ENCODE data around the gene HFE. TPM values are rescaled to one million over a fixed set of nuclear protein-coding genes. Genes with fewer than 3 reads are reported as not detected.
A peak's percentile ranks its signal among the peaks of the same experiment; 100 is the strongest.

Gene HFE
- total RNA-seq, 1 experiment from 2014 or later, result 7.8 TPM

GRCh38 chr6:26129656-26130055, 42.4 kb downstream of the HFE start:
- Histone ChIP-seq H3K9me3 (ENCODE audit: low read depth, low read length, poor library complexity, severe bottlenecking) (no peaks in the 10 kb centered on the region), H3K4me3 (ENCODE audit: low read depth, low read length, poor library complexity, severe bottlenecking) (no peak overlapping the region), H3K27me3 (replicated peaks; ENCODE audit: insufficient read depth, low read depth, low read length, poor library complexity) (no peaks in the 10 kb centered on the region), H3K36me3 (ENCODE audit: insufficient read depth, low read length, poor library complexity, severe bottlenecking) (peaks cover 11% of the 10 kb centered on the region), H3K4me1 (ENCODE audit: insufficient read depth, low read length, poor library complexity, severe bottlenecking) (peaks cover 36% of the 10 kb centered on the region), H3K27ac (ENCODE audit: low read depth, low read length, poor library complexity, severe bottlenecking) (peak overlapping the region; percentile 49)
- CTCF ChIA-PET, result no interaction called here
- POLR2A ChIA-PET (ENCODE audit: low non-redundant PET), result no interaction called here
- TF ChIP-seq EZH2 (IDR thresholded peaks at IDR 0.05; ENCODE audit: borderline replicate concordance, low read depth, low read length, poor library complexity, severe bottlenecking), result no peak
- TF ChIP-seq CTCF (conservative IDR thresholded peaks at IDR 0.05; ENCODE audit: low read depth, low read length), result no peak
- DNase-seq (ENCODE audit: low spot score), result no peak
- no TSS peak for BruUV-seq (replicated peaks)
- intact Hi-C loops (cut with micrococcal nuclease; ENCODE audit: unreplicated experiment), result no loop called here

- Histone ChIP-seq H3K27ac (ENCODE audit: low read depth, low read length, poor library complexity, severe bottlenecking) (peak overlapping the region; percentile 91), H3K27me3 (replicated peaks; ENCODE audit: insufficient read depth, low read depth, low read length, poor library complexity) (no peaks in the 10 kb centered on the region), H3K4me1 (ENCODE audit: insufficient read depth, low read length, poor library complexity, severe bottlenecking) (peaks cover 46% of the 10 kb centered on the region), H3K36me3 (ENCODE audit: insufficient read depth, low read length, poor library complexity, severe bottlenecking) (peaks cover 11% of the 10 kb centered on the region), H3K9me3 (ENCODE audit: low read depth, low read length, poor library complexity, severe bottlenecking) (no peaks in the 10 kb centered on the region), H3K4me3 (ENCODE audit: low read depth, low read length, poor library complexity, severe bottlenecking) (no peak overlapping the region)
- no TSS peak for BruUV-seq (replicated peaks)
- intact Hi-C loops (cut with micrococcal nuclease; ENCODE audit: unreplicated experiment), result no loop called here
- ChIA-PET CTCF (no interaction called here), POLR2A (ENCODE audit: low non-redundant PET) (interaction anchor here (0.6 to 0.7 kb wide), 2 partner anchors 111 to 141 kb away, joined by 4 to 19 read pairs; a partner anchor contains a TSS)
- TF ChIP-seq EZH2 (IDR thresholded peaks at IDR 0.05; ENCODE audit: borderline replicate concordance, low read depth, low read length, poor library complexity, severe bottlenecking) (no peak), CTCF (conservative IDR thresholded peaks at IDR 0.05; ENCODE audit: low read depth, low read length) (no peak)
- DNase-seq (ENCODE audit: low spot score), result no peak
Measured at GRCh38 chr6:26130581-26131249, 43.5 kb downstream of the HFE start.

GRCh38 chr6:26131618-26132017, 44.4 kb downstream of the HFE start:
- no peak overlapping the region for H3K4me3 ChIP-seq (ENCODE audit: low read depth, low read length, poor library complexity, severe bottlenecking)
- peaks cover 52% of the 10 kb centered on the region for H3K4me1 ChIP-seq (ENCODE audit: insufficient read depth, low read length, poor library complexity, severe bottlenecking)
- peak; percentile 54 for DNase-seq (ENCODE audit: low spot score)
- TF ChIP-seq CTCF (conservative IDR thresholded peaks at IDR 0.05; ENCODE audit: low read depth, low read length) (no peak), EZH2 (IDR thresholded peaks at IDR 0.05; ENCODE audit: borderline replicate concordance, low read depth, low read length, poor library complexity, severe bottlenecking) (no peak)
- ChIA-PET CTCF (no interaction called here), POLR2A (ENCODE audit: low non-redundant PET) (interaction anchor here (0.6 to 0.7 kb wide), 2 partner anchors 110 to 140 kb away, joined by 4 to 19 read pairs; a partner anchor contains a TSS)
- intact Hi-C loops (cut with micrococcal nuclease; ENCODE audit: unreplicated experiment), result no loop called here
- peaks cover 11% of the 10 kb centered on the region for H3K36me3 ChIP-seq (ENCODE audit: insufficient read depth, low read length, poor library complexity, severe bottlenecking)
- H3K27me3 ChIP-seq (replicated peaks; ENCODE audit: insufficient read depth, low read depth, low read length, poor library complexity), result no peaks in the 10 kb centered on the region
- H3K27ac ChIP-seq (ENCODE audit: low read depth, low read length, poor library complexity, severe bottlenecking), result peak overlapping the region; percentile 91
- no TSS peak for BruUV-seq (replicated peaks)
- no peaks in the 10 kb centered on the region for H3K9me3 ChIP-seq (ENCODE audit: low read depth, low read length, poor library complexity, severe bottlenecking)

Measured in A673 (cell line).